Endothelial cell of umbilical vein (primary cell): ENCODE measurements around the gene CXCL17.

Experiments used
- EZH2 ChIP-seq: IDR thresholded peaks from 2 replicates; pipeline ENCODE4 v1.6.1; 2012; ENCODE audit warnings: borderline replicate concordance, low read depth, mild to moderate bottlenecking, moderate library complexity, low read length, inconsistent platforms; ENCODE audit not compliant: severe bottlenecking
- FOS ChIP-seq: IDR thresholded peaks from 2 replicates; pipeline ENCODE4 v1.6.1; 2011; ENCODE audit warnings: mild to moderate bottlenecking, low read length, moderate library complexity, borderline replicate concordance; ENCODE audit not compliant: insufficient read depth
- POLR2A ChIP-seq: IDR thresholded peaks from 2 replicates; pipeline ENCODE4 v1.6.1; 2012; ENCODE audit warnings: low read depth, mild to moderate bottlenecking, control low read depth, low read length
- TF ChIP-seq, protein P1 (sequence below), 2 donors: IDR thresholded peaks; 1 replicate in 1 of 2; 2 replicates in 1 of 2; pipeline ENCODE4 v1.5.1; 2011; ENCODE audit warnings: low read length in 2 of 2, mild to moderate bottlenecking in 2 of 2, moderate library complexity in 2 of 2, control low read depth in 1 of 2, inconsistent platforms in 1 of 2, low read depth in 1 of 2; ENCODE audit not compliant: insufficient read depth in 1 of 2; ENCODE audit errors: extremely low read depth in 1 of 2

DNA sequence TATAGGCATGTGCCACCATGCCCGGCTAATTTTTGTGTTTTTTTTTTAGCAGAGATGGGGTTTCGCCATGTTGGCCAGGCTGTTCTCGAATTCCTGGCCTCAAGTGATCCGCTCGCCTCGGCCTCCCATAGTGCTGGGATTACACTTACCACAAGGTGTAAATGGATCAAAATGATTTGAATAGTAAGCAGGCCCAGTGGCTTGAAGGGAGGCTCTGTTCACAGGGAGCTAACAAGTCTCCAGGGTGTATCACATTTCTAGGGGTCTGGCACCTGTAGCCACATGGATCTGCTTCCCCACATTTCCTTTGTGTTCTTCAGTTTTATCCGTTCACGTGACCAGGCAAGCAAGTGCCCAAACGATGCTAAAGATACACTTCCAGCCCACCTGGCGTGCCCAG lies 39.2 kb downstream of the CXCL17 start:
- TF ChIP-seq EZH2: no peak
- TF ChIP-seq POLR2A: no peak
- TF ChIP-seq, protein P1, sequence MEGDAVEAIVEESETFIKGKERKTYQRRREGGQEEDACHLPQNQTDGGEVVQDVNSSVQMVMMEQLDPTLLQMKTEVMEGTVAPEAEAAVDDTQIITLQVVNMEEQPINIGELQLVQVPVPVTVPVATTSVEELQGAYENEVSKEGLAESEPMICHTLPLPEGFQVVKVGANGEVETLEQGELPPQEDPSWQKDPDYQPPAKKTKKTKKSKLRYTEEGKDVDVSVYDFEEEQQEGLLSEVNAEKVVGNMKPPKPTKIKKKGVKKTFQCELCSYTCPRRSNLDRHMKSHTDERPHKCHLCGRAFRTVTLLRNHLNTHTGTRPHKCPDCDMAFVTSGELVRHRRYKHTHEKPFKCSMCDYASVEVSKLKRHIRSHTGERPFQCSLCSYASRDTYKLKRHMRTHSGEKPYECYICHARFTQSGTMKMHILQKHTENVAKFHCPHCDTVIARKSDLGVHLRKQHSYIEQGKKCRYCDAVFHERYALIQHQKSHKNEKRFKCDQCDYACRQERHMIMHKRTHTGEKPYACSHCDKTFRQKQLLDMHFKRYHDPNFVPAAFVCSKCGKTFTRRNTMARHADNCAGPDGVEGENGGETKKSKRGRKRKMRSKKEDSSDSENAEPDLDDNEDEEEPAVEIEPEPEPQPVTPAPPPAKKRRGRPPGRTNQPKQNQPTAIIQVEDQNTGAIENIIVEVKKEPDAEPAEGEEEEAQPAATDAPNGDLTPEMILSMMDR (IDR thresholded peaks at IDR 0.05; ENCODE audit: extremely low read depth in 1 of 2, insufficient read depth in 1 of 2, low read depth in 1 of 2, low read length in 2 of 2): no peak
- no peak for TF ChIP-seq FOS
